CD14-positive monocyte (primary cell): Measurements from ENCODE around the gene LDLRAD4. TPM values are rescaled to one million over a fixed set of nuclear protein-coding genes. Genes with fewer than 3 reads are reported as not detected.

Experiments
- DNase-seq, 3 donors: peaks; one replicate each; pipeline ENCODE4 v3.0.0-alpha.2; 2011 to 2022
- H2AFZ ChIP-seq: 2 replicates; pipeline ENCODE4 v1.6.0; 2012; ENCODE audit warnings: mild to moderate bottlenecking, low read depth, low read length, inconsistent platforms; ENCODE audit not compliant: insufficient read depth, poor library complexity, severe bottlenecking
- H3K27ac ChIP-seq, 2 donors: 1 replicate in 1 of 2; 2 replicates in 1 of 2; pipeline ENCODE4 v1.5.1; 2012 to 2013; ENCODE audit warnings: low read length in 2 of 2, control low read depth in 1 of 2, inconsistent platforms in 1 of 2, low read depth in 1 of 2, mild to moderate bottlenecking in 1 of 2
- H3K27me3 ChIP-seq, 2 donors: one replicate each; pipeline versions ENCODE4 v1.6.0 to v1.6.1; 2011 to 2013; ENCODE audit warnings: low read length in 2 of 2; ENCODE audit not compliant: control insufficient read depth in 2 of 2, insufficient read depth in 2 of 2
- H3K36me3 ChIP-seq, 2 donors: replicated peaks in 1 of 2; 1 replicate in 1 of 2; 2 replicates in 1 of 2; pipeline versions ENCODE4 v1.5.1 to v1.6.1; 2012 to 2013; ENCODE audit warnings: low read length in 2 of 2, control low read depth in 1 of 2, inconsistent platforms in 1 of 2, mild to moderate bottlenecking in 1 of 2; ENCODE audit not compliant: insufficient read depth in 2 of 2, control insufficient read depth in 1 of 2
- H3K4me1 ChIP-seq, 2 donors: 1 replicate in 1 of 2; 2 replicates in 1 of 2; pipeline versions ENCODE4 v1.5.1 to v1.6.1; 2012 to 2013; ENCODE audit warnings: low read length in 2 of 2, control low read depth in 1 of 2, inconsistent platforms in 1 of 2, mild to moderate bottlenecking in 1 of 2, moderate library complexity in 1 of 2; ENCODE audit not compliant: insufficient read depth in 2 of 2, control insufficient read depth in 1 of 2
- H3K4me2 ChIP-seq: replicated peaks from 2 replicates; pipeline ENCODE3; 2012; ENCODE audit warnings: low read length, moderate library complexity, mild to moderate bottlenecking; ENCODE audit not compliant: poor library complexity, severe bottlenecking; ENCODE audit errors: extremely low read depth
- H3K4me3 ChIP-seq, 3 experiments: fragments of 200-600 bp in 1 of 3; sonication (generic) in 1 of 3; replicated peaks in 1 of 3; 1 replicate in 2 of 3; 2 replicates in 1 of 3; pipeline ENCODE4 v1.5.1; 2011 to 2013; ENCODE audit warnings: low read length in 3 of 3, mild to moderate bottlenecking in 3 of 3, control low read depth in 2 of 3, low read depth in 2 of 3, inconsistent platforms in 1 of 3, moderate library complexity in 1 of 3
- H3K79me2 ChIP-seq: 2 replicates; pipeline ENCODE4 v1.6.0; 2012; ENCODE audit warnings: mild to moderate bottlenecking, control low read depth, inconsistent platforms, low read length, moderate library complexity; ENCODE audit not compliant: insufficient read depth
- H3K9ac ChIP-seq: 2 replicates; pipeline ENCODE4 v1.6.0; 2017; ENCODE audit warnings: low read length, mild to moderate bottlenecking; ENCODE audit not compliant: insufficient read depth, poor library complexity, severe bottlenecking
- H3K9me3 ChIP-seq, 2 donors: replicated peaks in 1 of 2; 1 replicate in 1 of 2; 2 replicates in 1 of 2; pipeline versions ENCODE4 v1.5.1 to v1.6.1; 2012 to 2013; ENCODE audit warnings: low read length in 2 of 2, control low read depth in 1 of 2; ENCODE audit not compliant: control insufficient read depth in 1 of 2, insufficient read depth in 1 of 2
- H4K20me1 ChIP-seq: 2 replicates; pipeline ENCODE4 v1.6.0; 2012; ENCODE audit warnings: mild to moderate bottlenecking, low read length, control low read depth, moderate library complexity; ENCODE audit not compliant: insufficient read depth
- H3K27ac Mint-ChIP-seq, 7 donors: one replicate each; pipeline ENCODE4 v1.8.0; 2020; ENCODE audit warnings: mild to moderate bottlenecking in 7 of 7, mixed read lengths in 7 of 7, moderate library complexity in 6 of 7, inconsistent platforms in 2 of 7
- H3K27me3 Mint-ChIP-seq, 3 donors: one replicate each; pipeline ENCODE4 v1.8.0; 2021 to 2022; ENCODE audit warnings: low read depth in 3 of 3, mild to moderate bottlenecking in 3 of 3, mixed read lengths in 3 of 3, moderate library complexity in 3 of 3, inconsistent platforms in 1 of 3
- H3K36me3 Mint-ChIP-seq, 2 donors: one replicate each; pipeline ENCODE4 v1.8.0; 2020; ENCODE audit warnings: mixed read lengths in 2 of 2, inconsistent platforms in 1 of 2, mild to moderate bottlenecking in 1 of 2
- H3K4me1 Mint-ChIP-seq: one replicate; pipeline ENCODE4 v1.8.0; 2020; ENCODE audit warnings: mild to moderate bottlenecking, mixed read lengths
- H3K4me3 Mint-ChIP-seq, 2 donors: one replicate each; pipeline ENCODE4 v1.8.0; 2020; ENCODE audit warnings: mild to moderate bottlenecking in 2 of 2, mixed read lengths in 2 of 2, moderate library complexity in 1 of 2
- H3K9me3 Mint-ChIP-seq, 7 donors: one replicate each; pipeline ENCODE4 v1.8.0; 2020 to 2022; ENCODE audit warnings: mixed read lengths in 7 of 7, mild to moderate bottlenecking in 6 of 7, moderate library complexity in 6 of 7, inconsistent platforms in 2 of 7
- CTCF ChIP-seq: fragments of 200-600 bp; IDR thresholded peaks from one replicate; pipeline ENCODE4 v1.8.0; 2022; ENCODE audit warnings: antibody characterized with exemption, mild to moderate bottlenecking
- WGBS: methylation state at CpG from one replicate; pipeline ENCODE4 v1.1.5; 2013; ENCODE audit warnings: missing lambda C conversion rate; ENCODE audit not compliant: insufficient coverage; 5-methylcytosine and 5-hydroxymethylcytosine counted together
- intact Hi-C, 2 donors: fragments of 100-400 bp; cut with micrococcal nuclease; formaldehyde crosslinking; loops; one replicate each; pipeline versions ENCODE4 v1.15.0 to v1.15.1; 2023
- polyA plus RNA-seq, 3 donors: library from polyadenylated mRNA; depleted of rRNA in 1 of 3; unstranded in 2 of 3; stranded (reverse) in 1 of 3; fragments of 300-500 nt in 2 of 3; fragments of >200 nt in 1 of 3; fragmentation: Illumina TruSeq in 2 of 3; gene quantifications; 1 replicate in 2 of 3; 2 replicates in 1 of 3; pipeline ENCODE4 v1.2.3, GENCODE V29; 2012 to 2021

Gene LDLRAD4
- polyA plus RNA-seq, 3 donors, result 13.5 to 15.4 (median 13.8) TPM

GRCh38 chr18:13444430-13445240 lies 226.1 kb downstream of the LDLRAD4 start:
- no peaks in the 10 kb centered on the region for H3K4me1 Mint-ChIP-seq
- no peaks in the 10 kb centered on the region for H3K36me3 Mint-ChIP-seq
- no peaks in the 10 kb centered on the region for H3K9me3 Mint-ChIP-seq
- Histone ChIP-seq H3K4me3 (no peak overlapping the region), H3K9ac (no peak overlapping the region), H2AFZ (no peak overlapping the region), H3K27ac (no peak overlapping the region), H3K4me2 (no peak overlapping the region), H3K36me3 (no peaks in the 10 kb centered on the region), H3K9me3 (no peaks in the 10 kb centered on the region), H3K79me2 (no peaks in the 10 kb centered on the region), H3K4me1 (no peaks in the 10 kb centered on the region), H4K20me1 (peaks cover 2% of the 10 kb centered on the region), H3K27me3 (no peaks in the 10 kb centered on the region)
- whole genome bisulfite sequencing, result 93% methylated on average over 3 of the region's 8 CpGs
- peaks cover 0 to 5% (median 0%) of the 10 kb centered on the region in 3 donors for H3K27me3 Mint-ChIP-seq
- no peak overlapping the region for H3K4me3 Mint-ChIP-seq
- no peak overlapping the region for H3K27ac Mint-ChIP-seq
- TF ChIP-seq CTCF, result no peak
- intact Hi-C loops, result no loop called here
- DNase-seq, result no peak

GRCh38 chr18:13445241-13445897 lies 226.8 kb downstream of the LDLRAD4 start:
- no peak for DNase-seq
- intact Hi-C loops, result no loop called here
- Histone ChIP-seq H3K36me3 (no peaks in the 10 kb centered on the region), H3K9me3 (no peaks in the 10 kb centered on the region), H3K4me2 (no peak overlapping the region), H3K27me3 (no peaks in the 10 kb centered on the region), H4K20me1 (peaks cover 2% of the 10 kb centered on the region), H3K4me3 (no peak overlapping the region), H3K79me2 (no peaks in the 10 kb centered on the region), H3K9ac (no peak overlapping the region), H3K4me1 (peaks cover 1 to 2% of the 10 kb centered on the region in 2 donors), H3K27ac (no peak overlapping the region), H2AFZ (no peak overlapping the region)
- Mint-ChIP-seq H3K36me3 (no peaks in the 10 kb centered on the region), H3K27ac (no peak overlapping the region), H3K9me3 (no peaks in the 10 kb centered on the region), H3K4me3 (no peak overlapping the region), H3K27me3 (peaks cover 0 to 5% (median 3%) of the 10 kb centered on the region in 3 donors), H3K4me1 (peaks cover 2% of the 10 kb centered on the region)
- no peak for TF ChIP-seq CTCF
- 83% methylated on average over 6 of the region's 6 CpGs for WGBS
